ENCODE data around the gene LACTB.

GRCh38 chr15:63156755-63157117 is 35.1 kb downstream of the LACTB start:
- TF ChIP-seq CTCF (IDR thresholded peaks at IDR 0.05) (no peak), POLR2A (IDR thresholded peaks at IDR 0.05) (no peak)

All from esophagus squamous epithelium (tissue), 4 donors.